IMR-90 (cell line): ENCODE data around the gene TBC1D1. TPM values are rescaled to one million over a fixed set of nuclear protein-coding genes. Genes with fewer than 3 reads are reported as not detected.
A peak's percentile ranks its signal among the peaks of the same experiment; 100 is the strongest.

Experiments
- ATAC-seq: fragments of 200-7000 bp; cut with Tn5 transposase; 2 replicates; pipeline ENCODE4 v1.9.1; 2020; ENCODE audit warnings: low read depth, mild to moderate bottlenecking, moderate library complexity
- BruUV-seq: library from RNA; stranded (reverse); fragments of 400-500 nt; replicated peaks from 2 replicates; lab custom pipeline; 2021; lab: Mats Ljungman, UMichigan
- CTCF ChIA-PET: fragments of 300-600 bp; formaldehyde crosslinking; extraction: SDS; loops from one replicate; lab custom pipeline; 2021; ENCODE audit warnings: antibody characterized with exemption; lab: Yijun Ruan, JAX
- POLR2A ChIA-PET: fragments of 300-600 bp; sonication (Branson Sonifier 250); formaldehyde crosslinking; loops from one replicate; lab custom pipeline; 2022; ENCODE audit warnings: antibody characterized with exemption; ENCODE audit not compliant: unreplicated experiment; lab: Charles Lee
- DNase-seq: peaks from one replicate; pipeline ENCODE4 v3.0.0; 2013
- H2AFZ ChIP-seq: replicated peaks from 2 replicates; pipeline ENCODE3; 2013; ENCODE audit warnings: low read length, mild to moderate bottlenecking; ENCODE audit not compliant: poor library complexity
- H2AK5ac ChIP-seq: 2 replicates; pipeline ENCODE4 v1.6.1; 2013; ENCODE audit warnings: low read depth, low read length, inconsistent platforms
- H2AK9ac ChIP-seq: replicated peaks from 2 replicates; pipeline ENCODE3; 2013; ENCODE audit warnings: mild to moderate bottlenecking, low read depth, low read length, moderate library complexity; ENCODE audit not compliant: poor library complexity
- H2BK120ac ChIP-seq: 2 replicates; pipeline ENCODE4 v1.6.1; 2013; ENCODE audit warnings: low read depth, low read length, inconsistent platforms
- H2BK15ac ChIP-seq: 3 replicates; pipeline ENCODE4 v1.6.1; 2013; ENCODE audit warnings: low read depth, low read length, inconsistent platforms
- H2BK20ac ChIP-seq: 2 replicates; pipeline ENCODE4 v1.6.1; 2013; ENCODE audit warnings: low read depth, mild to moderate bottlenecking, inconsistent platforms, low read length, moderate library complexity
- H2BK5ac ChIP-seq: 2 replicates; pipeline ENCODE4 v1.6.1; 2013; ENCODE audit warnings: mild to moderate bottlenecking, low read depth, low read length, inconsistent platforms; ENCODE audit not compliant: poor library complexity, severe bottlenecking
- H3K14ac ChIP-seq: replicated peaks from 2 replicates; pipeline ENCODE4 v1.6.1; 2013; ENCODE audit warnings: low read depth, low read length, inconsistent platforms
- H3K18ac ChIP-seq: 2 replicates; pipeline ENCODE4 v1.6.1; 2013; ENCODE audit warnings: low read depth, low read length, control low read depth
- H3K23ac ChIP-seq: 2 replicates; pipeline ENCODE4 v1.6.1; 2013; ENCODE audit warnings: low read depth, low read length, inconsistent platforms
- H3K27ac ChIP-seq: 2 replicates; pipeline ENCODE4 v1.5.1; 2013; ENCODE audit warnings: mild to moderate bottlenecking, control low read depth, low read length; ENCODE audit not compliant: insufficient read depth
- H3K27me3 ChIP-seq: 2 replicates; pipeline ENCODE4 v1.6.1; 2013; ENCODE audit warnings: low read length; ENCODE audit not compliant: control insufficient read depth, insufficient read depth
- H3K36me3 ChIP-seq: 2 replicates; pipeline ENCODE4 v1.6.1; 2013; ENCODE audit warnings: low read length, mixed read lengths; ENCODE audit not compliant: control insufficient read depth, insufficient read depth
- H3K4ac ChIP-seq: 2 replicates; pipeline ENCODE4 v1.6.1; 2013; ENCODE audit warnings: low read depth, low read length, inconsistent platforms
- H3K4me1 ChIP-seq: 2 replicates; pipeline ENCODE4 v1.6.1; 2013; ENCODE audit warnings: low read length, mixed read lengths; ENCODE audit not compliant: control insufficient read depth, insufficient read depth
- H3K4me2 ChIP-seq: 2 replicates; pipeline ENCODE4 v1.6.1; 2013; ENCODE audit warnings: low read depth, mild to moderate bottlenecking, control low read depth, low read length, moderate library complexity
- H3K4me3 ChIP-seq: 2 replicates; pipeline ENCODE4 v1.5.1; 2013; ENCODE audit warnings: low read depth, mild to moderate bottlenecking, control low read depth, low read length, moderate library complexity; ENCODE audit not compliant: insufficient read depth
- H3K56ac ChIP-seq: 2 replicates; pipeline ENCODE4 v1.6.1; 2013; ENCODE audit warnings: low read length, inconsistent platforms; ENCODE audit not compliant: insufficient read depth; ENCODE audit errors: extremely low read depth
- H3K79me1 ChIP-seq, 2 experiments: 2 replicates each; pipeline ENCODE4 v1.6.1; 2013; ENCODE audit warnings: low read length in 2 of 2, inconsistent platforms in 1 of 2, low read depth in 1 of 2
- H3K9ac ChIP-seq: 2 replicates; pipeline ENCODE4 v1.6.1; 2013; ENCODE audit warnings: low read depth, low read length, control low read depth
- H3K9me1 ChIP-seq: 2 replicates; pipeline ENCODE4 v1.6.1; 2013; ENCODE audit warnings: low read length, inconsistent platforms; ENCODE audit not compliant: insufficient read depth
- H3K9me3 ChIP-seq: 2 replicates; pipeline ENCODE4 v1.6.1; 2013; ENCODE audit warnings: low read length; ENCODE audit not compliant: control insufficient read depth, insufficient read depth
- H4K20me1 ChIP-seq: 2 replicates; pipeline ENCODE4 v1.6.1; 2013; ENCODE audit warnings: low read length, inconsistent platforms; ENCODE audit not compliant: insufficient read depth
- H4K5ac ChIP-seq: 2 replicates; pipeline ENCODE4 v1.6.1; 2013; ENCODE audit warnings: mild to moderate bottlenecking, low read depth, low read length, control low read depth
- H4K8ac ChIP-seq, 2 experiments: 2 replicates each; pipeline ENCODE4 v1.6.1; 2013; ENCODE audit warnings: low read depth in 2 of 2, low read length in 2 of 2, control low read depth in 1 of 2, inconsistent platforms in 1 of 2
- H4K91ac ChIP-seq: 2 replicates; pipeline ENCODE4 v1.6.1; 2013; ENCODE audit warnings: low read depth, low read length, inconsistent platforms; ENCODE audit not compliant: insufficient read depth
- MAFK ChIP-seq: IDR thresholded peaks from 2 replicates; pipeline ENCODE4 v1.6.1; 2012; ENCODE audit warnings: low read depth, low read length, improper control_type of control experiment
- whole genome bisulfite sequencing, 2 experiments: methylation state at CpG; one replicate each; pipeline versions ENCODE4 v1.1.5 to v1.1.7; 2013; ENCODE audit warnings: missing lambda C conversion rate in 2 of 2; ENCODE audit not compliant: insufficient read length in 1 of 2; ENCODE audit errors: extremely low coverage in 2 of 2; 5-methylcytosine and 5-hydroxymethylcytosine counted together
- dilution Hi-C: fragments of 300-500 bp; cut with HindIII; formaldehyde crosslinking; loops from one replicate; pipeline ENCODE4 v1.14.3; 2018; ENCODE audit warnings: low sequenced_read_pairs; ENCODE audit not compliant: unreplicated experiment
- in situ Hi-C: fragments of 300-500 bp; cut with MboI; formaldehyde crosslinking; loops from 3 replicates; pipeline ENCODE4 v1.14.3; 2019; ENCODE audit warnings: low sequenced_read_pairs, inconsistent platforms, mixed read lengths
- intact Hi-C: fragments of 100-400 bp; cut with micrococcal nuclease; formaldehyde crosslinking; loops from 2 replicates; pipeline ENCODE4 v1.10.0; 2022
- polyA plus RNA-seq, 3 experiments: library from polyadenylated mRNA; depleted of rRNA; stranded (reverse); fragments of >200 nt; gene quantifications; 2 replicates each; pipeline ENCODE4 v1.2.3, GENCODE V29; 2012; ENCODE audit warnings: low replicate concordance in 1 of 3
- total RNA-seq: library from RNA; depleted of rRNA; stranded (reverse); fragments of >200 nt; gene quantifications from 2 replicates; pipeline ENCODE4 v1.2.3, GENCODE V29; 2012
- TF ChIP-seq, protein P1 (sequence below): conservative IDR thresholded peaks from 2 replicates; pipeline ENCODE4 v1.5.1; 2012; ENCODE audit warnings: mild to moderate bottlenecking, low read depth, low read length, improper control_type of control experiment
- TF ChIP-seq, protein P2 (sequence below): fragments of 150-350 bp; IDR thresholded peaks from 2 replicates; pipeline ENCODE4 v1.6.1; 2016; ENCODE audit warnings: low read depth, mild to moderate bottlenecking, low read length, moderate library complexity, borderline replicate concordance

Gene TBC1D1
- total and polyA plus RNA-seq, 2 of the 4 experiments (the other 2 are of a cell fraction), result 42.4 to 104 TPM

DNA sequence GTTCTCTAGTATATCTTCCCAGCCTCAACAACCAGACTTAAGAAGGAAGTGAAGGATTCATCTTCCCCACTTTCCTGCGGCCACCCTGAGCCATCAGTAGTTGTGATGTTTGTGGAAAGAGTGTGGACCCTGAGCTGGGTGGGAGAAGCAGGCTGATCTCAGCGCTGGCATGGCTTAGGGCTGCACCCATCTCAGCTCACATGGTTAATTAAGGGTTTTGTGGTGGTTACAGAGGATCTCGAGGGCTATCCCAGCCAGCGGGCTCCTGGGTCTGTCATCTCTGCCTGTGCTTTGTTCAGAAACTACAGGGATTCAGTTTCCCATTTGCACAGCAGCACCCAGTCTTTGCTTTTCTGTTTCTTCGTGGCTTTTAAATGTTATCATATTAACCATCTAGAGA is 232.7 kb downstream of the TBC1D1 start:
- intact Hi-C loops, result no loop called here
- Histone ChIP-seq H3K4me2 (no peak overlapping the region), H3K36me3 (no peaks in the 10 kb centered on the region; the same call in none of the 2 replicates), H2BK20ac (peak overlapping the region; percentile 25; the same call in 1 of the 2 replicates), H3K4me1 (peaks cover 18% of the 10 kb centered on the region), H3K9me1 (peaks cover 21% of the 10 kb centered on the region), H2BK120ac (no peak overlapping the region), H3K27ac (no peak overlapping the region), H3K4ac (no peak overlapping the region), H4K20me1 (peaks cover 4% of the 10 kb centered on the region; the same call in 1 of the 2 replicates), H3K9me3 (no peaks in the 10 kb centered on the region), H2BK5ac (no peak overlapping the region), H2AK9ac (no peak overlapping the region), H2AFZ (no peak overlapping the region), H3K14ac (no peak overlapping the region; the same call in 1 of the 2 replicates), H3K27me3 (no peaks in the 10 kb centered on the region), H3K9ac (no peak overlapping the region), H3K56ac (no peak overlapping the region), H2BK15ac (no peak overlapping the region), H3K79me1 (peaks cover 5 to 21% of the 10 kb centered on the region in 2 experiments; a peak in 2 of 4 replicates), H4K5ac (no peak overlapping the region), H4K91ac (no peak overlapping the region), H4K8ac (no peak overlapping the region), H3K18ac (no peak overlapping the region), H3K4me3 (no peak overlapping the region), H2AK5ac (no peak overlapping the region), H3K23ac (no peak overlapping the region)
- in situ Hi-C loops, result no loop called here
- DNase-seq (no peak), ATAC-seq (no peak)
- POLR2A ChIA-PET, result no interaction called here
- BruUV-seq, result no TSS peak
- no peak for TF ChIP-seq MAFK
- TF ChIP-seq, protein P1, sequence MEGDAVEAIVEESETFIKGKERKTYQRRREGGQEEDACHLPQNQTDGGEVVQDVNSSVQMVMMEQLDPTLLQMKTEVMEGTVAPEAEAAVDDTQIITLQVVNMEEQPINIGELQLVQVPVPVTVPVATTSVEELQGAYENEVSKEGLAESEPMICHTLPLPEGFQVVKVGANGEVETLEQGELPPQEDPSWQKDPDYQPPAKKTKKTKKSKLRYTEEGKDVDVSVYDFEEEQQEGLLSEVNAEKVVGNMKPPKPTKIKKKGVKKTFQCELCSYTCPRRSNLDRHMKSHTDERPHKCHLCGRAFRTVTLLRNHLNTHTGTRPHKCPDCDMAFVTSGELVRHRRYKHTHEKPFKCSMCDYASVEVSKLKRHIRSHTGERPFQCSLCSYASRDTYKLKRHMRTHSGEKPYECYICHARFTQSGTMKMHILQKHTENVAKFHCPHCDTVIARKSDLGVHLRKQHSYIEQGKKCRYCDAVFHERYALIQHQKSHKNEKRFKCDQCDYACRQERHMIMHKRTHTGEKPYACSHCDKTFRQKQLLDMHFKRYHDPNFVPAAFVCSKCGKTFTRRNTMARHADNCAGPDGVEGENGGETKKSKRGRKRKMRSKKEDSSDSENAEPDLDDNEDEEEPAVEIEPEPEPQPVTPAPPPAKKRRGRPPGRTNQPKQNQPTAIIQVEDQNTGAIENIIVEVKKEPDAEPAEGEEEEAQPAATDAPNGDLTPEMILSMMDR, result no peak
- TF ChIP-seq, protein P2, sequence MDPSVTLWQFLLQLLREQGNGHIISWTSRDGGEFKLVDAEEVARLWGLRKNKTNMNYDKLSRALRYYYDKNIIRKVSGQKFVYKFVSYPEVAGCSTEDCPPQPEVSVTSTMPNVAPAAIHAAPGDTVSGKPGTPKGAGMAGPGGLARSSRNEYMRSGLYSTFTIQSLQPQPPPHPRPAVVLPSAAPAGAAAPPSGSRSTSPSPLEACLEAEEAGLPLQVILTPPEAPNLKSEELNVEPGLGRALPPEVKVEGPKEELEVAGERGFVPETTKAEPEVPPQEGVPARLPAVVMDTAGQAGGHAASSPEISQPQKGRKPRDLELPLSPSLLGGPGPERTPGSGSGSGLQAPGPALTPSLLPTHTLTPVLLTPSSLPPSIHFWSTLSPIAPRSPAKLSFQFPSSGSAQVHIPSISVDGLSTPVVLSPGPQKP, result no peak
- dilution Hi-C loops, result no loop called here
- 80% methylated on average over 1 of the region's 5 CpGs; no CpG with 5 or more reads in 1 of the 2 experiments for WGBS, 2 experiments
- CTCF ChIA-PET, result interaction anchor here (1.1 kb wide), 1 partner anchor 13 kb away, joined by 3 read pairs; no protein-coding TSS in a partner anchor
